ENCODE results near the gene TMOD1.

The TMOD1 gene

GRCh38 chr9:97535771-97536170, 34.3 kb downstream of the TMOD1 start:
- H3K27me3 ChIP-seq (ENCODE audit: control insufficient read depth in 1 of 2, insufficient read depth in 2 of 2, low read length in 2 of 2), result no peaks in the 10 kb centered on the region
- no peak overlapping the region for H3K9ac ChIP-seq (ENCODE audit: low read length)
- no peak overlapping the region for H3K4me3 ChIP-seq (ENCODE audit: low read depth in 1 of 2, low read length in 2 of 2)
- H3K4me1 ChIP-seq (ENCODE audit: insufficient read depth, low read length), result peaks cover 35% of the 10 kb centered on the region
- no peaks in the 10 kb centered on the region for H3K9me3 ChIP-seq (ENCODE audit: low read length)
- peaks cover 4% of the 10 kb centered on the region for H3K36me3 ChIP-seq (ENCODE audit: insufficient read depth, low read length)
- no peak overlapping the region for H3K27ac ChIP-seq (ENCODE audit: low read depth, low read length)

- Histone ChIP-seq H3K36me3 (ENCODE audit: insufficient read depth, low read length) (peaks cover 4% of the 10 kb centered on the region), H3K9ac (ENCODE audit: low read length) (no peak overlapping the region), H3K27ac (ENCODE audit: low read depth, low read length) (no peak overlapping the region), H3K27me3 (ENCODE audit: control insufficient read depth in 1 of 2, insufficient read depth in 2 of 2, low read length in 2 of 2) (no peaks in the 10 kb centered on the region), H3K4me1 (ENCODE audit: insufficient read depth, low read length) (peaks cover 29% of the 10 kb centered on the region), H3K9me3 (ENCODE audit: low read length) (no peaks in the 10 kb centered on the region), H3K4me3 (ENCODE audit: low read depth in 1 of 2, low read length in 2 of 2) (no peak overlapping the region)
These were observed 35.0 kb downstream of the TMOD1 start for GRCh38 chr9:97536480-97536879.

GRCh38 chr9:97543561-97543960, 42.1 kb downstream of the TMOD1 start:
- H3K27me3 ChIP-seq (ENCODE audit: control insufficient read depth in 1 of 2, insufficient read depth in 2 of 2, low read length in 2 of 2), result no peaks in the 10 kb centered on the region
- H3K9me3 ChIP-seq (ENCODE audit: low read length), result no peaks in the 10 kb centered on the region
- H3K4me1 ChIP-seq (ENCODE audit: insufficient read depth, low read length), result peaks cover 11% of the 10 kb centered on the region
- H3K4me3 ChIP-seq (ENCODE audit: low read depth in 1 of 2, low read length in 2 of 2), result no peak overlapping the region
- no peak overlapping the region for H3K9ac ChIP-seq (ENCODE audit: low read length)
- peaks cover 8% of the 10 kb centered on the region for H3K36me3 ChIP-seq (ENCODE audit: insufficient read depth, low read length)
- no peak overlapping the region for H3K27ac ChIP-seq (ENCODE audit: low read depth, low read length)

- no peak overlapping the region for H3K4me3 ChIP-seq (ENCODE audit: low read depth in 1 of 2, low read length in 2 of 2)
These were observed 44.0 kb downstream of the TMOD1 start for GRCh38 chr9:97545486-97545885.

GRCh38 chr9:97547098-97547829, 45.8 kb downstream of the TMOD1 start:
- Histone ChIP-seq H3K27me3 (ENCODE audit: control insufficient read depth in 1 of 2, insufficient read depth in 2 of 2, low read length in 2 of 2) (no peaks in the 10 kb centered on the region), H3K9ac (ENCODE audit: low read length) (no peak overlapping the region), H3K36me3 (ENCODE audit: insufficient read depth, low read length) (peaks cover 12% of the 10 kb centered on the region), H3K27ac (ENCODE audit: low read depth, low read length) (no peak overlapping the region), H3K9me3 (ENCODE audit: low read length) (no peaks in the 10 kb centered on the region), H3K4me3 (ENCODE audit: low read depth in 1 of 2, low read length in 2 of 2) (no peak overlapping the region), H3K4me1 (ENCODE audit: insufficient read depth, low read length) (peaks cover 11% of the 10 kb centered on the region)

More at GRCh38 chr9:97545486-97545885, 44.0 kb downstream of the TMOD1 start:
- Histone ChIP-seq H3K36me3 (ENCODE audit: insufficient read depth, low read length) (peaks cover 12% of the 10 kb centered on the region), H3K9me3 (ENCODE audit: low read length) (no peaks in the 10 kb centered on the region), H3K9ac (ENCODE audit: low read length) (no peak overlapping the region), H3K27me3 (ENCODE audit: control insufficient read depth in 1 of 2, insufficient read depth in 2 of 2, low read length in 2 of 2) (no peaks in the 10 kb centered on the region), H3K27ac (ENCODE audit: low read depth, low read length) (no peak overlapping the region), H3K4me1 (ENCODE audit: insufficient read depth, low read length) (peaks cover 11% of the 10 kb centered on the region)

- peaks cover 11% of the 10 kb centered on the region for H3K4me1 ChIP-seq (ENCODE audit: insufficient read depth, low read length)
- peaks cover 16% of the 10 kb centered on the region for H3K36me3 ChIP-seq (ENCODE audit: insufficient read depth, low read length)
- no peak overlapping the region for H3K4me3 ChIP-seq (ENCODE audit: low read depth in 1 of 2, low read length in 2 of 2)
- no peak overlapping the region for H3K9ac ChIP-seq (ENCODE audit: low read length)
- H3K27ac ChIP-seq (ENCODE audit: low read depth, low read length), result no peak overlapping the region
- H3K9me3 ChIP-seq (ENCODE audit: low read length), result no peaks in the 10 kb centered on the region
- no peaks in the 10 kb centered on the region for H3K27me3 ChIP-seq (ENCODE audit: control insufficient read depth in 1 of 2, insufficient read depth in 2 of 2, low read length in 2 of 2)
These were observed 46.9 kb downstream of the TMOD1 start for GRCh38 chr9:97548379-97548778.

- peaks cover 20% of the 10 kb centered on the region for H3K36me3 ChIP-seq (ENCODE audit: insufficient read depth, low read length)
- no peaks in the 10 kb centered on the region for H3K27me3 ChIP-seq (ENCODE audit: control insufficient read depth in 1 of 2, insufficient read depth in 2 of 2, low read length in 2 of 2)
- no peak overlapping the region for H3K9ac ChIP-seq (ENCODE audit: low read length)
- H3K27ac ChIP-seq (ENCODE audit: low read depth, low read length), result no peak overlapping the region
- H3K4me3 ChIP-seq (ENCODE audit: low read depth in 1 of 2, low read length in 2 of 2), result no peak overlapping the region
- H3K4me1 ChIP-seq (ENCODE audit: insufficient read depth, low read length), result peaks cover 11% of the 10 kb centered on the region
- no peaks in the 10 kb centered on the region for H3K9me3 ChIP-seq (ENCODE audit: low read length)
These were observed 47.5 kb downstream of the TMOD1 start for GRCh38 chr9:97548819-97549540.

GRCh38 chr9:97550386-97550785, 48.9 kb downstream of the TMOD1 start:
- H3K27me3 ChIP-seq (ENCODE audit: control insufficient read depth in 1 of 2, insufficient read depth in 2 of 2, low read length in 2 of 2), result no peaks in the 10 kb centered on the region
- H3K9me3 ChIP-seq (ENCODE audit: low read length), result no peaks in the 10 kb centered on the region
- no peak overlapping the region for H3K9ac ChIP-seq (ENCODE audit: low read length)
- peaks cover 24% of the 10 kb centered on the region for H3K36me3 ChIP-seq (ENCODE audit: insufficient read depth, low read length)
- peaks cover 5% of the 10 kb centered on the region for H3K4me1 ChIP-seq (ENCODE audit: insufficient read depth, low read length)
- no peak overlapping the region for H3K4me3 ChIP-seq (ENCODE audit: low read depth in 1 of 2, low read length in 2 of 2)
- no peak overlapping the region for H3K27ac ChIP-seq (ENCODE audit: low read depth, low read length)

GRCh38 chr9:97551308-97551707, 49.8 kb downstream of the TMOD1 start:
- Histone ChIP-seq H3K36me3 (ENCODE audit: insufficient read depth, low read length) (peaks cover 31% of the 10 kb centered on the region), H3K4me1 (ENCODE audit: insufficient read depth, low read length) (no peaks in the 10 kb centered on the region), H3K9ac (ENCODE audit: low read length) (no peak overlapping the region), H3K4me3 (ENCODE audit: low read depth in 1 of 2, low read length in 2 of 2) (no peak overlapping the region), H3K27me3 (ENCODE audit: control insufficient read depth in 1 of 2, insufficient read depth in 2 of 2, low read length in 2 of 2) (no peaks in the 10 kb centered on the region), H3K27ac (ENCODE audit: low read depth, low read length) (no peak overlapping the region), H3K9me3 (ENCODE audit: low read length) (no peaks in the 10 kb centered on the region)

GRCh38 chr9:97553141-97553540, 51.7 kb downstream of the TMOD1 start:
- Histone ChIP-seq H3K36me3 (ENCODE audit: insufficient read depth, low read length) (peaks cover 35% of the 10 kb centered on the region), H3K4me1 (ENCODE audit: insufficient read depth, low read length) (peaks cover 12% of the 10 kb centered on the region), H3K27ac (ENCODE audit: low read depth, low read length) (no peak overlapping the region), H3K27me3 (ENCODE audit: control insufficient read depth in 1 of 2, insufficient read depth in 2 of 2, low read length in 2 of 2) (no peaks in the 10 kb centered on the region), H3K4me3 (ENCODE audit: low read depth in 1 of 2, low read length in 2 of 2) (no peak overlapping the region), H3K9me3 (ENCODE audit: low read length) (no peaks in the 10 kb centered on the region), H3K9ac (ENCODE audit: low read length) (no peak overlapping the region)

GRCh38 chr9:97553841-97554240, 52.4 kb downstream of the TMOD1 start:
- no peak overlapping the region for H3K4me3 ChIP-seq (ENCODE audit: low read depth in 1 of 2, low read length in 2 of 2)
- no peak overlapping the region for H3K9ac ChIP-seq (ENCODE audit: low read length)
- H3K4me1 ChIP-seq (ENCODE audit: insufficient read depth, low read length), result peaks cover 17% of the 10 kb centered on the region
- no peaks in the 10 kb centered on the region for H3K9me3 ChIP-seq (ENCODE audit: low read length)
- H3K27ac ChIP-seq (ENCODE audit: low read depth, low read length), result no peak overlapping the region
- H3K36me3 ChIP-seq (ENCODE audit: insufficient read depth, low read length), result peaks cover 30% of the 10 kb centered on the region
- H3K27me3 ChIP-seq (ENCODE audit: control insufficient read depth in 1 of 2, insufficient read depth in 2 of 2, low read length in 2 of 2), result no peaks in the 10 kb centered on the region

All from muscle layer of colon (tissue), 2 donors.